ENCODE data around the gene MED20.
"Not testable (repeated sequence)": the region's sequence is repeated elsewhere in the genome, so short reads cannot be mapped to it uniquely, and the experiment has no call there.

The MED20 gene

GRCh38 chr6:41920921-41921711, at the start of gene MED20, which contains the start of gene BYSL:
Gene MED20, minus strand, starts transcription at chr6:41921139. Its CDS starts 121 bp downstream, at chr6:41921018.
Gene BYSL, plus strand, starts transcription at chr6:41921499. Its CDS starts 64 bp downstream, at chr6:41921563.
- peak; percentile 91 for DNase-seq (ENCODE audit: low spot score)

DNA sequence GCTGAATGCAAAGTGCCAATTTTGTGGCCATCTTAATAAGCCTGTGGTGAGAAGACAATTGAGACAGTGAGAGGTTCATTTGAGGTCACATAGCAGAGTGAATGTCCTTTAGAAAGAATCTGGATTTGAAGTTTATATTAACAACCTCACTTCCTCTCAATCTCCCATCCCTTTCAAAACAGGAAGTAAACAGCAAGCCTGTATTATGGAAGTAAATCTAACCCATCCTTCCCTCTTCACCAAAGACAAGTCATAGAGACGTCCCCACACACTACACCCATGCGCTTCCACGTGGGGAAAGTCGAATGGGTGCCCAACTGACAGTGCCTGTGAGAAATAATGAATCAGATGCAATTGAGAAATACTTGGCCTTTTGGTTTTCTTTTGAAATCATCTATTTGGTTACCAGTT, 49.5 kb upstream of the MED20 start:
- DNase-seq (ENCODE audit: low spot score): no peak

GRCh38 chr6:41967312-41968287, 46.7 kb upstream of the MED20 start:
- no peak for DNase-seq (ENCODE audit: low spot score)

DNA sequence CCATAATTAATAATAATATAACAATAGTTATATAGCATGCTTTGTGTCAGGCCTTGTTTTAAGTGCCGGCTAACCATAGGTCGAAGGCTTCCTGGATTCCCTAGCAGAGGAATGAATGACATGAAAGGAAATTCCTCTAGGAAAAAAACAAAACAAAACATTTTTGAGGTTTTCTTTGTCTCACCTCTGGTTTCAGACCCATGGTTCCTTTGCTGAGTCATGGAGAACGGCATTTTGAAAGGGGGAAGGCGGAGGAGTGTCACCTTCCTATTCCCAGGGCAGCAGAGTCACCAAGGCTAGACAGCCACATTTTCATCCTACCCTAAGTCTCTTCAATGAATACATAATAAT, 46.0 kb upstream of the MED20 start:
- no peak for DNase-seq (ENCODE audit: low spot score)

- DNase-seq (ENCODE audit: low spot score): no peak
Observed at GRCh38 chr6:41966214-41966920, 45.4 kb upstream of the MED20 start.

DNA sequence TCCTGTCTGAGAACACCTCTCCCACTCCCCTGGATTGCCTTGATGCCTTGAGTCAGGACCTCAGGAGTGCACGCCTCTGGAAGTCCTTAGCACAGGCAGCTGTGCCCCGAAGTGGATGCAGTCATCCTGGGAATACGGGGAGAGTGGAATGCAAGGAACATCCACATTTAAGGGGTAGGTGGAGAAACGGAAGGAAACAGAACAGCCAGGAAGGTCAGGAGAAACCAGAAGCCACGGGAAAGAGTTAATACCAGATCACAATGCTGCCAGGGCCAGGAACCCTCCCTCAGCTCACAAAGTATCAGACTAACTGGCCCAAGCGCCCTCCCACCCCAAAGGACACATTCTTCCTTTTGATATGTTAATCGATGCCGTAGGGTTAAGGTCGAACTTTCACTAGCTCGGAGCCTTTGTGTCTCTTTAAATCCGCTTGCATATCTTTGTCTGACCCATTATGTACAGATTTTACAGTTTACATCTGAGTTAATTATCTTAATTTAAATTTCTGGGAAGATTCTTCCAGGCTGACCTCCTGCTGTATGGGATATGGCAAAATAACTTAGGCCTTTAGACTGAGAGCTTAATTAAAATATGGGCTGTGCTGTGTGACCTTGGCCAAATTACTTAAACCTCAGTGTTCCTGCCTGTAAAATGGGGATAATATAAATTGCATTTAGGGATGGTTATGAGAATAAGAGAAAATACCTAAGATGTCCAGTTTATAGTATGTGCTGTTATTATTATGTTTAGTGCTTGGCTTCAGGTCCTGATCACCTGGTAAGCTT, 44.7 kb upstream of the MED20 start:
- no peak for DNase-seq (ENCODE audit: low spot score)

GRCh38 chr6:41964201-41964887, 43.4 kb upstream of the MED20 start:
- no peak for DNase-seq (ENCODE audit: low spot score)

DNA sequence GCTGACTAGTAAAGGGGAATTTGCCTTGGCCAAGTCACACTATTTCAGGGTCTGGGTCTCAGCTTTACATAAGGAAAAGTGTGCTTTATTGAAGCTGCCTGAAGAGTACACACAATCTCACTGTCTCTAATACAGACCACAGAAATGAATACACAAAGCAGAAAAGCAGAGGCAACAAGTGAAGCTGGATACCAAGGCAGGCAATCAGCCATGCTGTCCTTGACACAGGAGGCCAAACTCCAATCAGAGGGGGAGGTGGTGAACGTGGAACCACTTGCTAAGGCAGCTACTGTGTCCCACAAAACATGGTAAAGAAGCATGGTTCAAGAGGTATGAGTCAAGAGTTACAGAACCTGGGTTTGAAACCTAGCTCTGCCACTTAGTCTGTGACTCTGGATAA, 42.4 kb upstream of the MED20 start:
- no peak for DNase-seq (ENCODE audit: low spot score)

- no peak for DNase-seq (ENCODE audit: low spot score)
Observed at GRCh38 chr6:41960028-41960427, 39.1 kb upstream of the MED20 start.

- no peak for DNase-seq (ENCODE audit: low spot score)
Observed at GRCh38 chr6:41958022-41958856, 37.3 kb upstream of the MED20 start.

- DNase-seq (ENCODE audit: low spot score): no peak
Observed at GRCh38 chr6:41957117-41957516, 36.2 kb upstream of the MED20 start.

- no peak for DNase-seq (ENCODE audit: low spot score)
Observed at GRCh38 chr6:41955412-41955811, 34.5 kb upstream of the MED20 start.

GRCh38 chr6:41954668-41955067, 33.7 kb upstream of the MED20 start:
- DNase-seq (ENCODE audit: low spot score): no peak

- no peak for DNase-seq (ENCODE audit: low spot score)
Observed at GRCh38 chr6:41947581-41948220, 26.8 kb upstream of the MED20 start.

DNA sequence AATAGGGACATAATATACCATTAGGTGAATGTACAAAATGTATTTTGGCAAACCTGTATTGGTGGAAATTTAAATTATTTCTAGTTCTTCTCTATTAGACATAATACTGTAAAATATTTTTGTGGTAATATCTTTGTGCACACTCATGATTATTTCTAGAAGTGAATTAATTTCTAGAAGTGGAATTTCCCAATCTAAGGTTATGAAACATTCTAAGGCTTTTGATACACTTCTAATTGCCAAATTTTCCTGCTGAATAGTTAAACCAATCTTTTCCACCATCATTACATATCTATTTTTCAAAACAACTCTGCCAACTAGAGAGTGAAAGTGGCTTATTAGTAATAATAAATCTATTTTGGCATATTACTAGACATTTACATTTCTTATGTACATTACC, 22.5 kb upstream of the MED20 start:
- no peak for DNase-seq (ENCODE audit: low spot score)

- not testable (repeated sequence) for DNase-seq (ENCODE audit: low spot score)
Observed at GRCh38 chr6:41942882-41943281, 21.9 kb upstream of the MED20 start.

GRCh38 chr6:41942067-41942851, 21.3 kb upstream of the MED20 start:
- no peak for DNase-seq (ENCODE audit: low spot score)

DNA sequence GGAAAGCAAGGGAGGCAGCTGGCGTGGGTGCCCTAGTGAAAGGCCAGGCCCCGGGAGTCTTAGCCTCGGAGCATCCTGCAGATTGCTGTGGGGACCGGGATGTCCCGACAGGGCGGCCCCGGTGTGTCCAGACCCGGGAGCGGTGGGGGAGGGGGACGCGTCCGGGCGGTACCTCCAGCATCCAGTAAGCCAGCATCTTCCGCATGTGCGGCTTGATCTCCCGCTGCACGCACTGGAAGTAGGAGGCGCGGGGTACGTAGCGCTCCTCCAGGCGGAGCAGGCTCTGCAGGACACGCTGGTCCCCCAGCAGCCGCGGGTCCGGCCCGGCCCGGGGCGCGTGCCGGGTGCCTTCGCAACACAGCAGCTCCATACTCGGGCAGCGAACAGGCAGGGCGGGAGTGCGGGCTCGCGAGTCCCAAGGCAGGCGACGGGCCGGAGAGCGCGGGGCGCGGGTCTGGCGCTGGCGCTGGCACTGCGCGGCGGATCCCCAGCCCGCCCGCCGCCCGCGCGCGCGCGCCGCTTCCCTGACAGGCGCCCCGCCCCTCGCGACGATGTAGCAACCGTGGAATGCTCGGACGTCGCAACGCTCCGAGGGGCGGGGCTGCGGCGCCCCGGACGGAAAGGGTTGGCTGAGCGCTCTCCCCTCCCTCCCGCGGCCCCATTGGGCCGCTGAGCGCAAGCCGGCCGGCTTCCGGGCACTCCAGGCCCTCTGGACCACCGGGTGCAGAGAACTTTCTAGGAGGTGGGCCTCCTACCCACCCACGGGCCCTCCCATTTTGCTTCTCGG, 20.5 kb upstream of the MED20 start, which contains the start of gene CCND3:
Gene CCND3, minus strand, starts transcription at position 529 of the 787 bp plus-strand sequence. Its CDS starts 159 bp downstream, at position 370.
- DNase-seq (ENCODE audit: low spot score): peak; percentile 82

All from CD4-positive, alpha-beta T cell treated with Interleukin-6 at 100 ng/mL for 8 hours (primary cell).